EL (cell line): ENCODE results near the gene CFTR.
"Not testable (repeated sequence)": the region's sequence is repeated elsewhere in the genome, so short reads cannot be mapped to it uniquely, and the experiment has no call there.

ENCODE experiments used
- DNase-seq: peaks from one replicate; pipeline ENCODE4 v3.0.0-alpha.2; 2016

The CFTR gene

DNA sequence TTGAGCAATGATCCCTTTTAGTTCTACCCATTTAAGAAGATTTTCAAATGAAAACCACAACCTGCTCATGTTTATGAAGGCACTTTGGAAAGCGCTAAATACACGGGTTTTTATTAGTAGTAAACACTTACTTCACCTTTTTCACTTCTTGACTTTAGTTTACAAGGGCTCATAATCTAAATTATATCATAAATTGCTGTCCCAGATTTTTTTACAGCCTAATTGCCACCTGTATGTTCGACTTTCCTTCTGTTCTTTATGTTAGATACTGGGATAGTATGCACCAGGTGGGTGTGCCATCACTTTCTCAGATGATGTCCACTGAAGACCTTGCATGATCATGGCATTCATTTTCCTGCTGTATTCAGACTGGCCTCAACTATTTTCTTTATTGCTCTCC lies 22.5 kb downstream of the CFTR start:
- DNase-seq = no peak

GRCh38 chr7:117505238-117505637 lies 25.4 kb downstream of the CFTR start:
- no peak for DNase-seq

- DNase-seq = no peak
These were observed 28.9 kb downstream of the CFTR start for GRCh38 chr7:117508676-117509075.

GRCh38 chr7:117517194-117517593 lies 37.4 kb downstream of the CFTR start:
- DNase-seq = not testable (repeated sequence)

DNA sequence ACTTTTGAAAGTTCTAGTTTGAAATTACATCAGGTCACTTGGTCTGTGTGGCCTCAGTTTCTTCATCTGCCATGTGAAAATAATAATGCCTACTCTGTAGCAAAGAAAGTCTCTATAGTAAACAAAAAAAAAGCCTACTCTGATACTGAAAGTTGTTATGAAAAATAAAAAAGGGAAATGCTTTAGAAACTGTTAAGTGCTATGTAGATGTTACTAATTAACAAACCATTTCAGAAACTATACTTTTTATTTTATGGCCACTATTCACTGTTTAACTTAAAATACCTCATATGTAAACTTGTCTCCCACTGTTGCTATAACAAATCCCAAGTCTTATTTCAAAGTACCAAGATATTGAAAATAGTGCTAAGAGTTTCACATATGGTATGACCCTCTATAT lies 50.6 kb downstream of the CFTR start:
- DNase-seq = no peak

DNA sequence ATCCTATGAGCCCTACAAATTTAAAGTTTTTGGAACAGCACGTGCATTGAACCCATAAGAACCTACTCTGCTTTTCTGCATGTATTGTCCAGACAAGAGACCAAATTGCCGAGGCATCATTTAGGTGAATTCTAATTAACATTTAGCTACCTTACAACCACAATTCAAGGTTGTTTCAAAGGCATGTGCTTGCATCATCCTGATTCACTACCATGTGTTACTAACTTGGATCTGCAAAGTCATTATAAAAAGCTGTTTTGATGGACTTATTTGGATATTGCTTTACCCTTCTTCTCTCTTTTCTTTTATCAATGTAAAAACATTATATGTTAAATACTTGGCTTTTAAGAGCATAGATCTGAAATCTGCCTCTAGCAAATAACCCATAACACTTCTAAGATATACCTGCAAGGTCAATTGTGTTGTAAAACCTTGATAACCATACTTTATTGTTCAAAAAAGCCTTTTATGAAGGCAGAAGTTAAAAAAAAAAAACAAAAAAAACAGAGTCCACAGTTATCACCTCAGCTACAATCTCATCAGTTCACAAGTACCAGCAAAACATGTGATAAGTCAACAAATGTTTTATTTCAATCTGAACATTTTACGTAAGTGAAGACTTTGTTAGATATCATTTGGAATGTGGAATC lies 51.9 kb downstream of the CFTR start:
- no peak for DNase-seq

DNA sequence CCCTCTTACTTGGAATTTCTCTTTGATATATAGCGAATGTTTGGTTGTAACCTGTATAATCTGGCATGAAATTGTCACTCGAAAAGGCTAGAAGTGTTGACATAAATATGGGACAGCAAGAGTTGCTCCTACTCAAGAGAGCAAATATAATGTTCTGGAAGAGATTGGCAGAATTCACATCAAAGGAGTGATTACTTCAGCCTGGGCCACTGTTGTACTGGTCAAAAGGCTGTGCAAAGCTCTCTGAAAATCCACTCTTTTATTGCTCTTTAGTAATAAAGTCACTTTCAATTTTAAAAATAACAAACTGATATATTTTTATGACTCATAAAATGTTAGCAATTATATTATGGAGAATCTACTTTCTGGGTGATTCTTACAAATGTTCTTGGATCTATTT lies 58.2 kb downstream of the CFTR start:
- DNase-seq = no peak

GRCh38 chr7:117544061-117544460 lies 64.2 kb downstream of the CFTR start:
- no peak for DNase-seq

- DNase-seq = no peak
These were observed 68.2 kb downstream of the CFTR start for GRCh38 chr7:117548035-117548434.

- no peak for DNase-seq
These were observed 70.8 kb downstream of the CFTR start for GRCh38 chr7:117550625-117551024.

DNA sequence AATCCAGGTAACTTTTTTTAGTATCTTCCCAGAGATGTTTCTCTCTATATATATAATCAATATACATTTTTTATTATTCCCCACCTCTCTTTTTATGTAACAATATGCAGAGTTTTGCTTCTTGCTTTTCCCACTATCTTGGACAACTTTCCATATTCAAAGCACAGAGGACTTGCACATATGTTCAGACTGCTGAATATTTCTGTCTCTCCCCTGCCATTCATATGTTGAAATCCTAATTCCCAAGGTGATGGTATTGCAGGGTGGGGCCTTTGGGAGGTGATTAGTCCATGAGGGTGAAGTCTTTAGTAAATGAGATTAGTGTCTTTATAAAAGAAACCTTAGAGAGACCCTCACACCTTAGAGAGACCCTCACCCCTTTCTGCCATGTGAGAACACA lies 72.8 kb downstream of the CFTR start:
- no peak for DNase-seq

DNA sequence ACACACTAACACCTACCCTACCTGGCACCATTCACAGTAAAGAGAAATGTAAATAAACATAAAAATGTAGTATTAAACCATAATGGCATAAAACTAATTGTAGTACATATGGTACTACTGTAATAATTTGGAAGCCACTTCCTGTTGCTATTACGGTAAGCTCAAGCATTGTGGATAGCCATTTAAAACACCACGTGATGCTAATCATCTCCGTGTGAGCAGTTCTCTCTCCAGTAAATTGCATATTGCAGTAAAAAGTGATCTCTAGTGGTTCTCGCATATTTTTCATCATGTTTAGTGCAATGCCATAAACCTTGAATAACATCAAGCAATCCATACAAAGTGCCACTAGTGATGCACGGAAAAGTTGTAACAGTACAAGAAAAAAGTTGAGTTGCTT lies 75.4 kb downstream of the CFTR start:
- DNase-seq = no peak

DNA sequence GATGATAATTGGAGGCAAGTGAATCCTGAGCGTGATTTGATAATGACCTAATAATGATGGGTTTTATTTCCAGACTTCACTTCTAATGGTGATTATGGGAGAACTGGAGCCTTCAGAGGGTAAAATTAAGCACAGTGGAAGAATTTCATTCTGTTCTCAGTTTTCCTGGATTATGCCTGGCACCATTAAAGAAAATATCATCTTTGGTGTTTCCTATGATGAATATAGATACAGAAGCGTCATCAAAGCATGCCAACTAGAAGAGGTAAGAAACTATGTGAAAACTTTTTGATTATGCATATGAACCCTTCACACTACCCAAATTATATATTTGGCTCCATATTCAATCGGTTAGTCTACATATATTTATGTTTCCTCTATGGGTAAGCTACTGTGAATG lies 79.6 kb downstream of the CFTR start:
- DNase-seq = no peak

DNA sequence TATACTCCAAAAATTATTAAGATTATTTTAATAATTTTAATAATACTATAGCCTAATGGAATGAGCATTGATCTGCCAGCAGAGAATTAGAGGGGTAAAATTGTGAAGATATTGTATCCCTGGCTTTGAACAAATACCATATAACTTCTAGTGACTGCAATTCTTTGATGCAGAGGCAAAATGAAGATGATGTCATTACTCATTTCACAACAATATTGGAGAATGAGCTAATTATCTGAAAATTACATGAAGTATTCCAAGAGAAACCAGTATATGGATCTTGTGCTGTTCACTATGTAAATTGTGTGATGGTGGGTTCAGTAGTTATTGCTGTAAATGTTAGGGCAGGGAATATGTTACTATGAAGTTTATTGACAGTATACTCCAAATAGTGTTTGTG lies 80.2 kb downstream of the CFTR start:
- DNase-seq = no peak

DNA sequence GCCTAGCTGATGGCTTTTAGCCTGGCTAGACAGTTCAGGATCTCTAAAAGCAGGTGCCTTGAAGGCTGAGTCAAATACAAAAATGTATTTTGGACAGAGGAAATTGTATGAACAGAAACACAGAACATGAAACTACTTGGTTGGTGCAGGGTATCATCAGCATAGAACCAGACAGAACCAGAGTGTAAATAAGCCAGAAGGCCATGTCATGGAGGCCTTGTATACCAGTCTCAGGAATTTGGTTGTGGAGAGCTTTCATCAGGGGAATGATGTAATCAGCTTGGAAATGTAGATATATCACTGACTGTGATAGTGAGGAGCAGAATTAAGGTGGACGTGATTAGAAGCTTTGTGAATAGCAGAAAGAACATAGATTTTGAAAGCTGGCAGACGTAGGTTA lies 82.9 kb downstream of the CFTR start:
- DNase-seq = no peak

GRCh38 chr7:117564080-117564479 lies 84.3 kb downstream of the CFTR start:
- DNase-seq = no peak

GRCh38 chr7:117564627-117565026 lies 84.8 kb downstream of the CFTR start:
- no peak for DNase-seq

- no peak for DNase-seq
These were observed 85.4 kb downstream of the CFTR start for GRCh38 chr7:117565226-117565625.

- DNase-seq = no peak
These were observed 88.0 kb downstream of the CFTR start for GRCh38 chr7:117567781-117568180.

- DNase-seq = no peak
These were observed 93.2 kb downstream of the CFTR start for GRCh38 chr7:117572856-117573620.

DNA sequence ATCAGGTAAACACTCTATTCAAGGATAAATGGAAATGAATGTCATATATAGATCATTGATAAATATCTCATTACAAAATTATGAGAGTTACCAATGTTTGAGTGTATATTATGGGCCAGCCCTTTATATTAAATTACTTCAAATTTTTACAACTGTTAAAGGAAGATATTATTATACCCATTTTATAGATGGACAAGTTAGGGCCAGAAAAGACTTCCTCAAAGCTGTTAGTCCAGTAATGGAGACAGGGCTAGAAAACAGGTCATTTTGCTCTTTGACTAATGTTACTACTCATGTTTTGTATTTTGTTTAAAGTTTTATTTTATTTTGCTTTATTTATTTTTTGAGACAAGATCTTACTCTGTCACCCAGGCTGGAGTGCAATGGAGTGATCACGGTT lies 101.6 kb downstream of the CFTR start:
- no peak for DNase-seq

DNA sequence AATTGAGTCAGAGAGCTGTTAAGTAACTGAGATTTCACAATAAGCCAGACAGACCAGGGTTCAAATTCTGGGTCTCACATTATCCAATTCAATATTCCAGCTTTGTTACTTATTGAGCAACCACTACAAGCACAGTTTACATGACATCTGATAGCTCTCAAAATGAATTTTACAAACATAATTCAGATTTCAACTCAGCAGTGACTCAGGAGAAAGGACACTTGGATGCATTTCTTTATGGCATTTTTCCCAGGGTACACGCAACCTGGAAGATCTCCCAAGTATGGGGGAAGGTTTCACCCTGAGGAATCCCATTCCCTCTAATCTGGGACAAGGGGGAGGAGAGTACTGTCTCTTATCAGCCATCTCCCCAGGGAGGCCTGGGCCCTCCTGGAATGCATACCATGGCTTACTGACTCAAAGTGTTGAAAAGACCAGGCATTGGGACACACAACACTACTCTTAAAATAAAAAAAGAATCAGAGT lies 102.4 kb downstream of the CFTR start:
- peak; percentile 84 for DNase-seq

- no peak for DNase-seq
These were observed 108.1 kb downstream of the CFTR start for GRCh38 chr7:117587931-117588330.

DNA sequence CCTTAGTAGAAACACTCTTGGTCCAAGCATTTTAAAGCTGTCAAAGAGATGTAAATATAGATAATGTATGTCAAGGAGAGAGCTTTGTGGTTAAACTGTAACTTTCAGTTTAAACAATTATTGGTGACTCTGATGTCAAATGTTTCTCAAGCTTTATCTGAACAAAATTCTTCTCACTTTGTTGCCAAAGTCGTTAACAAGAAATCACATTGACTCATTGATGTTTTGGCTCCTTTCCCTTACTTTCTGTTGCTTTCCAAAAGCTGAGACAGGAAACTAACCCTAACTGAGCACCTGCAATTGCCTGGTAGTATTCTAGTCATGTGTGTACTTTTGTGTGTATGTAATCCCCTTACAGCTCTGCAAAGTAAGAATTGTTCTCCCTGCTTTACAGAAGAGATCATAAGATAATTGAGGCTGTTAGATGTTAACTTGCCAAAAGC lies 108.5 kb downstream of the CFTR start:
- no peak for DNase-seq

- DNase-seq = no peak
These were observed 110.4 kb downstream of the CFTR start for GRCh38 chr7:117590191-117590590.
